GM19397 (cell line): ENCODE results near the gene ZNF493.

ENCODE experiments used
- ATAC-seq: cut with Tn5 transposase; IDR thresholded peaks from one replicate; pipeline ENCODE4 v1.9.1; 2021; ENCODE audit warnings: mild to moderate bottlenecking, moderate library complexity; ENCODE audit not compliant: unreplicated experiment

ZNF493 gene

GRCh38 chr19:21462540-21462939 is 65.6 kb downstream of the ZNF493 start:
- no peak for ATAC-seq

DNA sequence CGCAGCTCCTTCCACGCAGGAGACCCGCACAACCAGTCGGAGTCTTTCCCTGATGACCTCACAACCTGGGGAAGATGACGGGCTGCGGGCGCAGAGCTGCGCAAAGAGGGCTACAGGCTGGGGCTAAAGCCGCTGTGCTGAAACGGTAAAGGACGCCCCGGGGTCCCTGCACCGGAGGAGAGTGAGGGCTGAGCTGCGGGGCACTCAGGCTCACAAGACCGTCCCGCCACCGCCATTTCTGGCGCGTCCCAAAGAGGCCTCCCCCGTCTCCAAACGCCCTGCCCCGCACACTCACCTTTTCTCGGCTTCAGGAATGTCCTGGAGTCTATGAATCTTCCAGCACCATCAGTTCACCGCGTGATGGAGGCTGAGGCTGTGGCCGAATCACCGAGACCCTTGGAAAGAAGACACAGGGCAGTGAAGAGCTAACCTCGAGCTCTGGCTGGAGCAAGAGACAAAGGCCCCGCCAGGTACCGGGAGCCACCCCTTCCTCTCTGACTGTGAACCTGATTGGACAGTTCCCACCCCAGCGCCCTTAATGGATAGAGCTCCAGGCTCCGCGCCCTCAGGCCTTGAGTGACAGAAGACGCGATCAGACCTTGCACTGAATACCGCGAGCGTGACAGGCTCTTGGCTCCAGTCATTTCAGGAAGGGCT is 66.6 kb downstream of the ZNF493 start:
- no peak for ATAC-seq

DNA sequence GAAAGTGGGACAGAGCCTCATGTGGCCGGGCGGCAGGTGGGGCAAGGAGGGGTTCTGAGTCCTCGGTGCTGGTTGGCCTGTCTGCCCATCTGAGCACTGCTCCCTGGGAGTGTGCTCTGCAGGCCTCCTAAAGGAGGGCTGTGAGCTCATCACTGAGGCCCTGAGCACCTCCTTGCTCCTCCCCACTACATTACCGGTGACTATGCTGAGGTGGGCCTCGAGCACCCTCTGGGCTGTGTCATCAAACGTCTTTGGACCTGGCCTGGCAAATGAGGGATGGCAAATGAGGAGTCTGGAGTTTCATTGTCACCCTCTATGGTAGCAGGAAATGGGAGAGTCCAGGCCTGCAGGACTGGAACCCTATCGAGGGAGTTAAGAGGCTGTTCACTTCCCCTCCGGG is 69.7 kb downstream of the ZNF493 start:
- no peak for ATAC-seq

DNA sequence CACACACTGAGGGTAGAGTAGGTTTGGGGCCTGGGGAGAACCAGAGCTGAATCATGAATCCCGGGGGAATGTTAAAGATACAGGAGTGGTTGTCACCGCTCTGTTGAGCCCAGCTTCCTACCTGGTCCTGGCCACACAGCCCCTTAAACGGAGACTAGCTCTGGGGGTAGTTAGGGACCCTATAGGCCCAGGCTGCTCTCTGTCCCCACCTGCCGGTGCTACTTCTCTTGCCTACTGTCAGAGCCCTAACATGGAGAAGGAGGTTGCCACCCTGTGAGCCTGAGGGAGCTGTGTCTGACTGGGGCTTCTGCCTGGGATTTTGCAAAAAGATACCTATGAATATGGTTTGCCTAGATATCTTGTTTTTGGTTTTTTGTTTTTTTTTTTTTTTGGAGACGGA is 71.9 kb downstream of the ZNF493 start:
- no peak for ATAC-seq

- ATAC-seq, result no peak
Observed at GRCh38 chr19:21472507-21472906, 75.6 kb downstream of the ZNF493 start.

DNA sequence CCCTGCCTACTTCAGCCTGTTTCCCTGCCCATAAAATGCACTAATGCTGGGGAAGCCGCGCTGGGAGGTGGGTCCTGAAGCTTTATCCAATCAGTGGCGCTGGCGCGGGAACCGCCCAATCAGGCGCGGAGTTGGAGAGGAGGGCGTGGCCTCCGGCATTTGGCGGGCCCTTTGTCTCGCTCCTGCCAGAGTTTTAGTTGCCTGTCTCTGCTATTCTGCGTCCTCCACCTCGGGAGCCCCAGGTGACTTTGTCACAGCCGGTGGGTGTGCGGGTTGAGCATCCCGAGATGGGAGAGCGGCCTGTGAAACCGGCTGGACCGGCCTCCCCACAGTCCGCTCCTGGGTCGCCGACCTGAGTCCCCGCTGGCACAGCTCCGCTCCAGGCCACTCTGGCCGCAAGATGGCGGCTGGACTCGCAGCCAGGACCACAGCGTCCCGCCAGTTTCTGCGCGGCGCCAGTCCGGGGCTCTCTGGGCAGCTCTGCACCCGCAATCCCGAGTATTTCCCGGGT is 77.8 kb downstream of the ZNF493 start:
- ATAC-seq, result no peak
